ENCODE measurements around the gene UBE2D2.

- TF ChIP-seq CTCF (IDR thresholded peaks at IDR 0.05) (no peak), POLR2AphosphoS5 (IDR thresholded peaks at IDR 0.05) (no peak), POLR2A (IDR thresholded peaks at IDR 0.05; ENCODE audit: low read depth) (no peak)
Observed at GRCh38 chr5:139650689-139651042, 89.5 kb downstream of the UBE2D2 start.

Data from esophagus muscularis mucosa (tissue), 3 donors.